Activated T-cell treated with anti-CD3 and anti-CD28 coated beads, Interleukin-2, amount 50 U/mL, for 24 hours (primary cell): ENCODE measurements around the gene GCNT1.
A peak's percentile ranks its signal among the peaks of the same experiment; 100 is the strongest.

Source experiments
- DNase-seq: peaks from one replicate; pipeline ENCODE4 v3.0.0-alpha.2; 2020
- H3K27ac Mint-ChIP-seq: 2 replicates; pipeline ENCODE4 v1.8.0; 2020; ENCODE audit warnings: mild to moderate bottlenecking, mixed read lengths
- H3K27me3 Mint-ChIP-seq: 2 replicates; pipeline ENCODE4 v1.8.0; 2020; ENCODE audit warnings: mixed read lengths
- H3K36me3 Mint-ChIP-seq: 2 replicates; pipeline ENCODE4 v1.8.0; 2020; ENCODE audit warnings: low read depth, mixed read lengths
- H3K4me1 Mint-ChIP-seq: 2 replicates; pipeline ENCODE4 v1.8.0; 2020; ENCODE audit warnings: low read depth, mixed read lengths
- H3K4me3 Mint-ChIP-seq: 2 replicates; pipeline ENCODE4 v1.8.0; 2020; ENCODE audit warnings: mild to moderate bottlenecking, moderate library complexity, mixed read lengths
- H3K9me3 Mint-ChIP-seq: 2 replicates; pipeline ENCODE4 v1.8.0; 2020; ENCODE audit warnings: mixed read lengths

GCNT1 gene

GRCh38 chr9:76458903-76459693 lies at the start of gene GCNT1:
Gene GCNT1 (plus strand): TSS chr9:76459182. CDS start chr9:76502382, 43,200 bp downstream.
- Mint-ChIP-seq H3K36me3 (peaks cover 24% of the 10 kb centered on the region), H3K9me3 (peaks cover 2% of the 10 kb centered on the region), H3K4me3 (peak within 1 kb of the TSS; percentile 93), H3K27me3 (peaks cover 4% of the 10 kb centered on the region), H3K27ac (peak within 1 kb of the TSS; percentile 88), H3K4me1 (peaks cover 38% of the 10 kb centered on the region)
- DNase-seq, result peak; percentile 96

GRCh38 chr9:76412638-76413037 lies 46.3 kb upstream of the GCNT1 start:
- no peaks in the 10 kb centered on the region for H3K27me3 Mint-ChIP-seq

GRCh38 chr9:76413658-76414057 lies 45.3 kb upstream of the GCNT1 start:
- Mint-ChIP-seq H3K27me3 (no peaks in the 10 kb centered on the region), H3K9me3 (peaks cover 14% of the 10 kb centered on the region), H3K36me3 (no peaks in the 10 kb centered on the region), H3K4me3 (no peak overlapping the region), H3K27ac (no peak overlapping the region), H3K4me1 (peaks cover 16% of the 10 kb centered on the region)
- no peak for DNase-seq

More at GRCh38 chr9:76412638-76413037, 46.3 kb upstream of the GCNT1 start:
- Mint-ChIP-seq H3K4me3 (no peak overlapping the region), H3K4me1 (peaks cover 21% of the 10 kb centered on the region), H3K27ac (no peak overlapping the region), H3K9me3 (peaks cover 14% of the 10 kb centered on the region), H3K36me3 (no peaks in the 10 kb centered on the region)
- no peak for DNase-seq

GRCh38 chr9:76414661-76415060 lies 44.3 kb upstream of the GCNT1 start:
- H3K27me3 Mint-ChIP-seq, result no peaks in the 10 kb centered on the region

GRCh38 chr9:76415154-76415553 lies 43.8 kb upstream of the GCNT1 start:
- no peaks in the 10 kb centered on the region for H3K27me3 Mint-ChIP-seq
- peaks cover 14% of the 10 kb centered on the region for H3K9me3 Mint-ChIP-seq
- no peak for DNase-seq
- H3K36me3 Mint-ChIP-seq, result no peaks in the 10 kb centered on the region
- H3K27ac Mint-ChIP-seq, result no peak overlapping the region
- peaks cover 16% of the 10 kb centered on the region for H3K4me1 Mint-ChIP-seq
- no peak overlapping the region for H3K4me3 Mint-ChIP-seq

More at GRCh38 chr9:76414661-76415060, 44.3 kb upstream of the GCNT1 start:
- Mint-ChIP-seq H3K27ac (no peak overlapping the region), H3K9me3 (peaks cover 14% of the 10 kb centered on the region), H3K36me3 (no peaks in the 10 kb centered on the region), H3K4me3 (no peak overlapping the region), H3K4me1 (peaks cover 16% of the 10 kb centered on the region)
- no peak for DNase-seq

- peaks cover 14% of the 10 kb centered on the region for H3K9me3 Mint-ChIP-seq
- no peak overlapping the region for H3K27ac Mint-ChIP-seq
- H3K4me3 Mint-ChIP-seq, result no peak overlapping the region
- no peaks in the 10 kb centered on the region for H3K27me3 Mint-ChIP-seq
- peaks cover 16% of the 10 kb centered on the region for H3K4me1 Mint-ChIP-seq
- no peaks in the 10 kb centered on the region for H3K36me3 Mint-ChIP-seq
- no peak for DNase-seq
Observed at GRCh38 chr9:76415731-76416130, 43.3 kb upstream of the GCNT1 start.

- H3K4me3 Mint-ChIP-seq, result no peak overlapping the region
Observed at GRCh38 chr9:76417394-76417793, 41.6 kb upstream of the GCNT1 start.

GRCh38 chr9:76419782-76420380 lies 39.1 kb upstream of the GCNT1 start:
- no peaks in the 10 kb centered on the region for H3K27me3 Mint-ChIP-seq

More at GRCh38 chr9:76417394-76417793, 41.6 kb upstream of the GCNT1 start:
- no peak for DNase-seq
- Mint-ChIP-seq H3K27ac (no peak overlapping the region), H3K27me3 (no peaks in the 10 kb centered on the region), H3K4me1 (peaks cover 20% of the 10 kb centered on the region), H3K36me3 (no peaks in the 10 kb centered on the region), H3K9me3 (peaks cover 14% of the 10 kb centered on the region)

GRCh38 chr9:76423216-76424177 lies 35.5 kb upstream of the GCNT1 start:
- Mint-ChIP-seq H3K4me3 (peak overlapping the region; percentile 0), H3K4me1 (peaks cover 37% of the 10 kb centered on the region), H3K27ac (peak overlapping the region; percentile 89), H3K9me3 (no peaks in the 10 kb centered on the region), H3K27me3 (no peaks in the 10 kb centered on the region), H3K36me3 (no peaks in the 10 kb centered on the region)
- no peak for DNase-seq

More at GRCh38 chr9:76419782-76420380, 39.1 kb upstream of the GCNT1 start:
- no peak overlapping the region for H3K4me3 Mint-ChIP-seq
- H3K9me3 Mint-ChIP-seq, result peaks cover under 1% of the 10 kb centered on the region
- no peaks in the 10 kb centered on the region for H3K36me3 Mint-ChIP-seq
- DNase-seq, result no peak
- no peak overlapping the region for H3K27ac Mint-ChIP-seq
- H3K4me1 Mint-ChIP-seq, result peaks cover 35% of the 10 kb centered on the region

- Mint-ChIP-seq H3K9me3 (no peaks in the 10 kb centered on the region), H3K4me1 (peaks cover 37% of the 10 kb centered on the region), H3K4me3 (peak overlapping the region; percentile 0), H3K36me3 (no peaks in the 10 kb centered on the region), H3K27me3 (no peaks in the 10 kb centered on the region), H3K27ac (peak overlapping the region; percentile 89)
- DNase-seq, result no peak
Observed at GRCh38 chr9:76424491-76424890, 34.5 kb upstream of the GCNT1 start.

- no peaks in the 10 kb centered on the region for H3K27me3 Mint-ChIP-seq
- H3K4me3 Mint-ChIP-seq, result no peak overlapping the region
- H3K27ac Mint-ChIP-seq, result no peak overlapping the region
- no peak for DNase-seq
- no peaks in the 10 kb centered on the region for H3K36me3 Mint-ChIP-seq
- H3K4me1 Mint-ChIP-seq, result peaks cover 37% of the 10 kb centered on the region
- H3K9me3 Mint-ChIP-seq, result no peaks in the 10 kb centered on the region
Observed at GRCh38 chr9:76425677-76426453, 33.1 kb upstream of the GCNT1 start.

- Mint-ChIP-seq H3K4me1 (peaks cover 36% of the 10 kb centered on the region), H3K27ac (no peak overlapping the region), H3K36me3 (no peaks in the 10 kb centered on the region), H3K4me3 (no peak overlapping the region), H3K27me3 (no peaks in the 10 kb centered on the region), H3K9me3 (no peaks in the 10 kb centered on the region)
- no peak for DNase-seq
Observed at GRCh38 chr9:76426807-76427419, 32.1 kb upstream of the GCNT1 start.

- DNase-seq, result no peak
- Mint-ChIP-seq H3K9me3 (no peaks in the 10 kb centered on the region), H3K4me1 (peaks cover 34% of the 10 kb centered on the region), H3K27ac (no peak overlapping the region), H3K36me3 (no peaks in the 10 kb centered on the region), H3K27me3 (peaks cover 4% of the 10 kb centered on the region), H3K4me3 (no peak overlapping the region)
Observed at GRCh38 chr9:76431601-76432000, 27.4 kb upstream of the GCNT1 start.
